ENCODE results near the gene EDIL3.
"Not testable (repeated sequence)": the region's sequence is repeated elsewhere in the genome, so short reads cannot be mapped to it uniquely, and the experiment has no call there.

Gene EDIL3

GRCh38 chr5:84181093-84181492 is 203.6 kb downstream of the EDIL3 start:
- no peak for TF ChIP-seq CTCF (conservative IDR thresholded peaks at IDR 0.05; ENCODE audit: control insufficient read depth, insufficient read depth, low read depth, low read length)
- no peak overlapping the region for H3K4me3 ChIP-seq (ENCODE audit: control insufficient read depth, low read depth, low read length)
- no peak for DNase-seq (ENCODE audit: low read depth)

GRCh38 chr5:84168841-84169240 is 215.8 kb downstream of the EDIL3 start:
- no peak for DNase-seq (ENCODE audit: low read depth)
- H3K4me3 ChIP-seq (ENCODE audit: control insufficient read depth, low read depth, low read length) = no peak overlapping the region
- no peak for TF ChIP-seq CTCF (conservative IDR thresholded peaks at IDR 0.05; ENCODE audit: control insufficient read depth, insufficient read depth, low read depth, low read length)

GRCh38 chr5:84163671-84164070 is 221.0 kb downstream of the EDIL3 start:
- DNase-seq (ENCODE audit: low read depth) = no peak
- no peak overlapping the region for H3K4me3 ChIP-seq (ENCODE audit: control insufficient read depth, low read depth, low read length)
- no peak for TF ChIP-seq CTCF (conservative IDR thresholded peaks at IDR 0.05; ENCODE audit: control insufficient read depth, insufficient read depth, low read depth, low read length)

- no peak overlapping the region for H3K4me3 ChIP-seq (ENCODE audit: control insufficient read depth, low read depth, low read length)
- no peak for TF ChIP-seq CTCF (conservative IDR thresholded peaks at IDR 0.05; ENCODE audit: control insufficient read depth, insufficient read depth, low read depth, low read length)
- no peak for DNase-seq (ENCODE audit: low read depth)
Measured at GRCh38 chr5:84162695-84163094, 222.0 kb downstream of the EDIL3 start.

- not testable (repeated sequence) for DNase-seq (ENCODE audit: low read depth); H3K4me3 ChIP-seq (ENCODE audit: control insufficient read depth, low read depth, low read length)
Measured at GRCh38 chr5:84160650-84161049, 224.0 kb downstream of the EDIL3 start.

GRCh38 chr5:84149094-84149493 is 235.6 kb downstream of the EDIL3 start:
- no peak for DNase-seq (ENCODE audit: low read depth)
- TF ChIP-seq CTCF (conservative IDR thresholded peaks at IDR 0.05; ENCODE audit: control insufficient read depth, insufficient read depth, low read depth, low read length) = no peak
- no peak overlapping the region for H3K4me3 ChIP-seq (ENCODE audit: control insufficient read depth, low read depth, low read length)

- no peak for TF ChIP-seq CTCF (conservative IDR thresholded peaks at IDR 0.05; ENCODE audit: control insufficient read depth, insufficient read depth, low read depth, low read length)
- no peak overlapping the region for H3K4me3 ChIP-seq (ENCODE audit: control insufficient read depth, low read depth, low read length)
- DNase-seq (ENCODE audit: low read depth) = no peak
Measured at GRCh38 chr5:84148651-84149050, 236.0 kb downstream of the EDIL3 start.
